GM12873 (cell line): Measurements from ENCODE around the gene HDAC7.
A peak's percentile ranks its signal among the peaks of the same experiment; 100 is the strongest.

ENCODE experiments used
- CTCF ChIP-seq: IDR thresholded peaks from 2 replicates; pipeline ENCODE4 v1.5.1; 2012; ENCODE audit warnings: low read depth, mild to moderate bottlenecking, moderate library complexity, low read length, control low read depth; ENCODE audit not compliant: insufficient read depth; ENCODE audit errors: missing control alignments

HDAC7 gene

GRCh38 chr12:47818467-47819137 lies 1.1 kb downstream of the HDAC7 start:
- no peak for TF ChIP-seq CTCF

DNA sequence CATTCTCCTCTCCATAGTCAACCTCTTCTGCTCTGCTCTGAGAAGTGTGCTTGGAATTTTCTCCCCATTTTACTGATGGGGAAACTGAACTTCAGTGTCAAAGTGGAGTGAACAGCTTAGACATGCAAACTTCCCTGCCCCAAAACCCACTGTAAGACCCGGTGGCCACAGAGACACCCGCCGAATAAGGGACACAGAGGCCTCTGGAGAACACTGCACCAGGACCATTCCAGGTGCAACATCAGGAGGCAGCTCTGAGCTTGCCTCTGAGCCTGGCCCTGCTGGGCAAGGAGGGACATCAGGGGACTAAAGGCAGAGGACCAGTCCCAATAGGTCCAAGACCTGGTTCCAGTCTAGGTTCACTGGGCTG lies 1.7 kb downstream of the HDAC7 start:
- no peak for TF ChIP-seq CTCF

DNA sequence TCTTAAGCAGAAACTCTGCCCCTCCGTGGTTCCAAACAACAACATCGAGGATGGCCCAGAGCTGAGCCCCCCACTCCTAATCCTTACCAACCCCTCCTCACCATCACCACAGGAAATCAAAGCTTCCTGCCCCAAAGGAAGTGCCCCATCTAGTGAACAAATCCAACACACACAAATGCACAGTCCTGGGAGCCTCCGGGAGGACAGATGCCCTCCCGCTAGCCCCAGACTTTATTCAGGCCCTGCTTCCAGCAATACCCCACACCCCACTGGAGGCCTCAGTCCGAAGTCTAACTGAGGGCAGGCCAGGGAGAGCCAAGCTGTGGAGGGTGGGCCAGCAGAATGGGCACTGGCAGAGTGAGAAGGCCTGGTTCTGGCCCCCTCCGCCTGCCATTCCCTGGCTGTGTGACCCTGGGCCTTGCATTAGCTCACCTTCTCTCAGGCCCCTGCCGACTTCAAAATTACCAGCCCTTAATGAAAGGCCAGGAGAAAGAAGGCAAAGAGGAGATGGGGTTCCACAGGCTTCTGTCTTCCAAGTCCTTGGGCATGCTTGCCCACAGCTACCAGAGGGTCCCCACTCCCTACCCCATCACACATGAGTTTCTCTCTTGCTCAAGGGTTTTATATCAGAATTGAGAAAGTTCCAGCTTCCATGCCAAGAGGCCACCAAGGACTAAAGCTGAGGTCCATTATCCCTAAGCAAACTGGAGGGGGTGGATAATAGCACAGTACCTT lies 2.3 kb downstream of the HDAC7 start:
- TF ChIP-seq CTCF = peak; percentile 25

DNA sequence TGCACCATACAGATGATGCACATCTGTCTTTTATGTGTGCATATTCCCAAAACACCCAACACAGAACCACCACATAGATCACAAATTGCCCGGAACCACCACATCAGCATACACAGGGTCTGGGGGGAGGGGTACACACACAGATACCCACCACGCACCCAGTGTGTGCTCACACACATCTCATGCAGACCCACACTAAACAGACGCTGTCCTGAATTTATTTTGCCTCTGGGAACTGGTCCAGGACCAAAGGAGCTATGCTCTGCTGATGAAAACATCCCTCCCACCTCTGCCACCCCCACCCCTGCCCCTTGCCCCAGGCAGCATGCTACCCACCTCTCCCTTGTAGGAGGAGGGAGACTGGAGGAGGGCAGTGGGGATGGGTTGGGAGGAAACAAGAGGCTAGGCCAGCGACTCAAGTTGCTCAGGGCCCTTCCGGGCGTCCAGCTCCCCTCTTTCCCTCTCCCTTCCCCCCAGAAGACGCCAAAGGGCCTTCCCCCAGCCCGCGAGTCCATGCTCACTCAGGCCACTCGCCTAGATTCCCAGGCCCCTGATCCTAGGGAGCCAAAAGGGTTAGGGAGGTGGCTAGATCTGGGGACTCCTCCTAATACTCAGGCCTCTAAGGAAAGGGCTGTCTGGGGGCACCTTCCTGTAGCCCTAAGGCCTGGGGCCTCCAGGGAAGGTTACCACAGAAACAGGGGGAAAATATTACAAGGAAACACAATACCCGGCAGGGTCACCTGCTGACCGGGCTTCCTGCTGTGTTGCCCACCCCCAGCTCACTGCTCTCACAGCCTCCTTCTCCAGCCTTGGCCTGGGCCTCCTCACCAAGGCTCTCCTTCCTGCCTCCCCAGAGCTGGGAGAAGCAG lies 3.1 kb downstream of the HDAC7 start:
- no peak for TF ChIP-seq CTCF

DNA sequence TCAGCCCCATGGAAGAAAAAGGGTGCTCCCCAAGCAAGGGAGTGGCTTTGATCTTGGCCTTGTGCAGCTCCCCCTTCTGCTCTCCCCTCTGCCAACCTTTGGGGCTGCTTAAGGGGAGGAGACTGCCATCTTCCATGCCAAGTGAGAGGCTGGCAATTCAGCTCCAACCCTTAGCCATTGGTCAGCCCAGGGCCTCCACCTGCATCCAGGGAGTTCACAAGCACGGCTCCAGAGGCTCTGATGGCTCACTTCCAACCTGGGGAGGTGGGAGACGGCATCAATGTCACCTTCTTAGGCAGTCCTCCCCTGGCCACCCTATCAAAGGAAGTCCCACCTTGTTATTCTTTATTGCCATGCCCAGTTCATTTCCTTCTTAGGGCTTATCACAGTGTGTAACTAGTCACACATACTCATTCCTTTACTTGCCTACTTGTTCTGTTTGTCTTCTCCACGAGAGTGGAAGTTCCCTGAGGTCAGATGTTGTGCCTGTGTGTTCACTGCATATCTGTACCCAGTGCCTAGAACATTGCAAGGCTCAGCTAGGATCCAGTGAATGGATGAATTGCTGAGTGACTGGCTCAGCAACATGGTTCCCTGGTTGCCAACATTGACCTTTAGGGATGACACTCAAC lies 5.0 kb downstream of the HDAC7 start:
- TF ChIP-seq CTCF = no peak

- TF ChIP-seq CTCF = no peak
Observed at GRCh38 chr12:47813511-47814196, 6.0 kb downstream of the HDAC7 start.
